Sigmoid colon (tissue), 4 donors: ENCODE results near the gene SLC39A9.

Experiments
- CTCF ChIP-seq, 4 experiments: fragments of 450-650 bp in 3 of 4; fragments of 200-600 bp in 1 of 4; IDR thresholded peaks; one replicate each; pipeline ENCODE4 v1.5.1; 2016 to 2019; ENCODE audit warnings: antibody characterized with exemption in 4 of 4, mild to moderate bottlenecking in 3 of 4, moderate library complexity in 2 of 4
- POLR2A ChIP-seq, 2 donors: fragments of 450-650 bp; IDR thresholded peaks; one replicate each; pipeline ENCODE4 v1.6.1; 2016; ENCODE audit warnings: antibody characterized with exemption in 2 of 2, mild to moderate bottlenecking in 2 of 2, moderate library complexity in 2 of 2
- POLR2AphosphoS5 ChIP-seq, 4 donors: sonication (generic); formaldehyde crosslinking; IDR thresholded peaks; one replicate each; pipeline ENCODE4 v1.6.1; 2017; ENCODE audit warnings: antibody characterized with exemption in 4 of 4

- TF ChIP-seq CTCF (IDR thresholded peaks at IDR 0.05) = no peak
- no peak for TF ChIP-seq POLR2AphosphoS5 (IDR thresholded peaks at IDR 0.05)
- TF ChIP-seq POLR2A (IDR thresholded peaks at IDR 0.05) = no peak
Measured at GRCh38 chr14:69428289-69428998, 30.0 kb downstream of the SLC39A9 start.
